GM12878 (cell line): ENCODE results near the gene KRTAP10-5. TPM values are rescaled to one million over a fixed set of nuclear protein-coding genes. Genes with fewer than 3 reads are reported as not detected.

Experiments
- ATAC-seq: fragments of 200-7000 bp; cut with Tn5 transposase; 3 replicates; pipeline ENCODE4 v1.9.1; 2020; ENCODE audit warnings: mild to moderate bottlenecking, moderate library complexity
- BruUV-seq: library from RNA; stranded (reverse); fragments of 400-500 nt; replicated peaks from 2 replicates; lab custom pipeline; 2021; lab: Mats Ljungman, UMichigan
- CTCF ChIA-PET: fragments of 300-600 bp; sonication (Branson Sonifier 250); formaldehyde crosslinking; extraction: SDS; loops from one replicate; lab custom pipeline; 2021; ENCODE audit warnings: inconsistent platforms; lab: Yijun Ruan, JAX
- POLR2A ChIA-PET: fragments of 350-600 bp; formaldehyde crosslinking; extraction: SDS; loops from one replicate; lab custom pipeline; 2021; ENCODE audit warnings: inconsistent platforms; lab: Charles Lee
- RAD21 ChIA-PET: fragments of 300-600 bp; sonication (Branson Sonifier 250); formaldehyde crosslinking; loops from one replicate; lab custom pipeline; 2023; ENCODE audit warnings: antibody characterized with exemption; ENCODE audit not compliant: unreplicated experiment; lab: Charles Lee
- SMC1A ChIA-PET: fragments of 300-600 bp; sonication (Branson Sonifier 250); formaldehyde crosslinking; loops from one replicate; lab custom pipeline; 2023; ENCODE audit not compliant: unreplicated experiment, uncharacterized antibody; lab: Charles Lee
- DNase-seq: peaks from one replicate; pipeline ENCODE4 v3.0.0-alpha.2; 2011; ENCODE audit warnings: low read depth, low spot score
- FAIRE-seq: peaks from 3 replicates; lab custom pipeline; 2011; peaks lifted over from hg19 to GRCh38; lab: Jason Lieb, UNC
- H2AFZ ChIP-seq: 2 replicates; pipeline ENCODE4 v1.6.0; 2011; ENCODE audit warnings: low read depth, low read length, control low read depth; ENCODE audit not compliant: control insufficient read depth
- H3K27ac ChIP-seq: 2 replicates; pipeline ENCODE4 v1.5.1; 2011; ENCODE audit warnings: control low read depth; ENCODE audit not compliant: control insufficient read depth, insufficient read depth
- H3K27me3 ChIP-seq, 2 experiments: replicated peaks in 1 of 2; 2 replicates each; pipeline versions ENCODE4 v1.6.0 to v1.6.1; 2011; ENCODE audit warnings: low read length in 1 of 2; ENCODE audit not compliant: control insufficient read depth in 2 of 2, insufficient read depth in 2 of 2
- H3K36me3 ChIP-seq, 2 experiments: 2 replicates each; pipeline ENCODE4 v1.5.1; 2011; ENCODE audit warnings: low read length in 1 of 2; ENCODE audit not compliant: control insufficient read depth in 2 of 2, insufficient read depth in 2 of 2
- H3K4me1 ChIP-seq: 2 replicates; pipeline ENCODE4 v1.6.1; 2011; ENCODE audit warnings: mild to moderate bottlenecking, low read length, moderate library complexity, mixed read lengths; ENCODE audit not compliant: control insufficient read depth, insufficient read depth
- H3K4me2 ChIP-seq: 2 replicates; pipeline ENCODE4 v1.6.0; 2011; ENCODE audit warnings: control low read depth; ENCODE audit not compliant: control insufficient read depth, insufficient read depth
- H3K4me3 ChIP-seq: fragments of 200-600 bp; sonication (generic); 2 replicates; pipeline ENCODE4 v1.5.1; 2016
- H3K79me2 ChIP-seq: 2 replicates; pipeline ENCODE4 v1.6.0; 2011; ENCODE audit warnings: low read length; ENCODE audit not compliant: control insufficient read depth, insufficient read depth
- H3K9ac ChIP-seq: 2 replicates; pipeline ENCODE4 v1.8.0; 2011; ENCODE audit warnings: low read length, control low read depth, mixed read lengths; ENCODE audit not compliant: control insufficient read depth, insufficient read depth
- H3K9me3 ChIP-seq: replicated peaks from 3 replicates; pipeline ENCODE4 v1.5.1; 2011; ENCODE audit warnings: mild to moderate bottlenecking, low read length; ENCODE audit not compliant: control insufficient read depth, insufficient read depth
- H4K20me1 ChIP-seq: 2 replicates; pipeline ENCODE4 v1.6.0; 2011; ENCODE audit not compliant: control insufficient read depth, insufficient read depth
- BCL3 ChIP-seq: IDR thresholded peaks from 2 replicates; pipeline ENCODE4 v1.6.1; 2011; ENCODE audit warnings: borderline replicate concordance, low read depth, mild to moderate bottlenecking, moderate library complexity, low read length; ENCODE audit not compliant: insufficient read depth, poor library complexity, severe bottlenecking
- BHLHE40 ChIP-seq, 2 experiments: fragments of 450-650 bp in 1 of 2; IDR thresholded peaks; 2 replicates each; pipeline ENCODE4 v1.6.1; 2011 to 2017; ENCODE audit warnings: low read depth in 2 of 2, borderline replicate concordance in 1 of 2, improper control_type of control experiment in 1 of 2, low read length in 1 of 2, mild to moderate bottlenecking in 1 of 2
- EGR1 ChIP-seq, 2 experiments: IDR thresholded peaks; 1 replicate in 1 of 2; 2 replicates in 1 of 2; pipeline ENCODE4 v1.6.1; 2011 to 2012; ENCODE audit warnings: low read depth in 2 of 2, low read length in 2 of 2, borderline replicate concordance in 1 of 2, mild to moderate bottlenecking in 1 of 2, moderate library complexity in 1 of 2
- ELK1 ChIP-seq: IDR thresholded peaks from 2 replicates; pipeline ENCODE4 v1.6.1; 2012; ENCODE audit warnings: low read depth, low read length, improper control_type of control experiment
- EZH2 ChIP-seq: IDR thresholded peaks from 2 replicates; pipeline ENCODE4 v1.6.1; 2012; ENCODE audit warnings: low read depth, mild to moderate bottlenecking, control low read depth, inconsistent platforms, low read length, borderline replicate concordance; ENCODE audit not compliant: control insufficient read depth
- JUND ChIP-seq: IDR thresholded peaks from 2 replicates; pipeline ENCODE4 v1.6.1; 2012; ENCODE audit warnings: low read depth, mild to moderate bottlenecking, low read length, improper control_type of control experiment, moderate library complexity
- PML ChIP-seq: IDR thresholded peaks from 2 replicates; pipeline ENCODE4 v1.6.1; 2012; ENCODE audit warnings: low read length, inconsistent platforms
- SMAD5 ChIP-seq: IDR thresholded peaks from 2 replicates; pipeline ENCODE4 v1.6.1; 2016; ENCODE audit warnings: antibody characterized with exemption, low read depth
- TCF3 ChIP-seq: IDR thresholded peaks from 2 replicates; pipeline ENCODE4 v1.6.1; 2012; ENCODE audit warnings: low read depth, mild to moderate bottlenecking, low read length, borderline replicate concordance; ENCODE audit not compliant: insufficient read depth
- YY1 ChIP-seq: IDR thresholded peaks from 2 replicates; pipeline ENCODE4 v1.6.1; 2011; ENCODE audit warnings: low read depth, mild to moderate bottlenecking, low read length
- WGBS: methylation state at CpG from one replicate; pipeline ENCODE4 v1.1.6; 2016; ENCODE audit warnings: low lambda C conversion rate; ENCODE audit not compliant: insufficient replicate concordance, insufficient coverage; ENCODE audit errors: missing lambda C conversion rate; 5-methylcytosine and 5-hydroxymethylcytosine counted together
- in situ Hi-C: fragments of 300-500 bp; cut with MboI; formaldehyde crosslinking; loops from 9 replicates; pipeline ENCODE4 v1.14.3; 2018; ENCODE audit warnings: mixed read lengths
- intact Hi-C: fragments of 100-400 bp; cut with micrococcal nuclease; formaldehyde crosslinking; loops from one replicate; pipeline ENCODE4 v1.14.2; 2022; ENCODE audit not compliant: unreplicated experiment
- polyA plus RNA-seq, 11 experiments: library from polyadenylated mRNA; depleted of rRNA in 4 of 11; unstranded in 6 of 11; stranded (reverse) in 5 of 11; fragments of >200 nt; fragmentation: Nextera tagmentation in 4 of 11; fragmentation: Illumina TruSeq in 1 of 11; extraction: Ambion mirVana in 4 of 11; extraction: Trizol in 1 of 11; gene quantifications; 1 replicate in 1 of 11; 2 replicates in 10 of 11; pipeline versions ENCODE4 v1.2.1 to v1.2.3, GENCODE V29; 2011 to 2016; ENCODE audit warnings: inconsistent platforms in 2 of 11, missing spikeins in 2 of 11, low read depth in 1 of 11
- total RNA-seq, 4 experiments: library from RNA; depleted of rRNA in 3 of 4; stranded (reverse); fragments of >200 nt in 3 of 4; fragmentation: Illumina TruSeq in 1 of 4; extraction: Trizol in 1 of 4; gene quantifications; 2 replicates each; pipeline versions ENCODE4 v1.2.1 to v1.2.3, GENCODE V29; 2013 to 2021
- TF ChIP-seq, protein P1 (sequence below): IDR thresholded peaks from 2 replicates; pipeline ENCODE4 v1.6.1; 2012; ENCODE audit warnings: mild to moderate bottlenecking, low read depth, low read length

Gene KRTAP10-5
- total and polyA plus RNA-seq, 10 of the 15 experiments (the other 5 are each of a cell fraction or from before 2014, with no cell fraction given): not detected

DNA sequence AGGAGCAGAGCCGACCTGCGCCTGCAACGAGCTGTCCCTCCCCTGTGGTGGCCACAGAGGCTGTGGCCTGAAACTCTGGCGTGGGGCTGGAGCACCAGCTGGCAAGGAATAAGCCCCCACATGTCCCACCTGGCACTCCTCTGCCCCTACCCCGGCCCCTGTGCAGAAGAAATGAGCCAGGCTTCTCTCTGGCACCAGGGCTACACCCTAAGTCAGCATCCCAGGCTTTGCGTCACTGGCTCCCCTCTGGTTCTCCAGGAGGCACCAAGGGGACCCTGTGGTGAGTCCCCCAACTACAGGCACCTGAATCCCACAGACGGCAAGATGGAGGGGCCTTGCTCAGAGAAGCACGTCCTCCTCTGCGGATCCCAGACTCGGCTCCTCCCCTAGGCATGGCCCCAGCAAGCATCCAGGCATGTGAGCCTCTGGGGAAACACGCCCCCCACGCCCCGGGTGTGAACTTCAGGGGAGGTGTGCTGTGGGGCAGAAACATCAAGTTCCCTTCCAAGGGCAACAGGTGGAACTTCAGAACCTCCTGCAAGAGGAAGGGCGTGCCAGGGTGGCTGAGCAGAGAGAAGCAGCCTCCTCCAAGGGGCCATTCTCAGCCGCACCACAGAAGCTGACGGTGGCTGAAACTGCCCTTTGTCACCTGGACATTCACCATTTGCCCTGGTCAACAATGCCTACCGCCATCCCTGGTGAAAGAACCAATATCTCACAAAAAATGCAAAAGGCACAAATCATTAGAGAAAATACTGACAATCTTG lies 22.9 kb upstream of the KRTAP10-5 start:
- no peak overlapping the region for H2AFZ ChIP-seq
- no peak overlapping the region for H3K27ac ChIP-seq
- no peaks in the 10 kb centered on the region for H3K4me1 ChIP-seq
- no peaks in the 10 kb centered on the region; the same call in 2 of the 3 replicates for H3K9me3 ChIP-seq
- ATAC-seq (no peak), FAIRE-seq (no peak)
- H3K36me3 ChIP-seq: no peaks in the 10 kb centered on the region
- no TSS peak for BruUV-seq
- no peak for TF ChIP-seq BCL3
- no peak for TF ChIP-seq JUND
- no peak for TF ChIP-seq EGR1 (IDR thresholded peaks at IDR 0.05; ENCODE audit: borderline replicate concordance in 1 of 2, low read depth in 2 of 2, low read length in 2 of 2)
- no peak for TF ChIP-seq BHLHE40 (IDR thresholded peaks at IDR 0.05; ENCODE audit: borderline replicate concordance in 1 of 2, low read depth in 2 of 2, low read length in 1 of 2)
- no peak for TF ChIP-seq EZH2
- TF ChIP-seq, protein P1, sequence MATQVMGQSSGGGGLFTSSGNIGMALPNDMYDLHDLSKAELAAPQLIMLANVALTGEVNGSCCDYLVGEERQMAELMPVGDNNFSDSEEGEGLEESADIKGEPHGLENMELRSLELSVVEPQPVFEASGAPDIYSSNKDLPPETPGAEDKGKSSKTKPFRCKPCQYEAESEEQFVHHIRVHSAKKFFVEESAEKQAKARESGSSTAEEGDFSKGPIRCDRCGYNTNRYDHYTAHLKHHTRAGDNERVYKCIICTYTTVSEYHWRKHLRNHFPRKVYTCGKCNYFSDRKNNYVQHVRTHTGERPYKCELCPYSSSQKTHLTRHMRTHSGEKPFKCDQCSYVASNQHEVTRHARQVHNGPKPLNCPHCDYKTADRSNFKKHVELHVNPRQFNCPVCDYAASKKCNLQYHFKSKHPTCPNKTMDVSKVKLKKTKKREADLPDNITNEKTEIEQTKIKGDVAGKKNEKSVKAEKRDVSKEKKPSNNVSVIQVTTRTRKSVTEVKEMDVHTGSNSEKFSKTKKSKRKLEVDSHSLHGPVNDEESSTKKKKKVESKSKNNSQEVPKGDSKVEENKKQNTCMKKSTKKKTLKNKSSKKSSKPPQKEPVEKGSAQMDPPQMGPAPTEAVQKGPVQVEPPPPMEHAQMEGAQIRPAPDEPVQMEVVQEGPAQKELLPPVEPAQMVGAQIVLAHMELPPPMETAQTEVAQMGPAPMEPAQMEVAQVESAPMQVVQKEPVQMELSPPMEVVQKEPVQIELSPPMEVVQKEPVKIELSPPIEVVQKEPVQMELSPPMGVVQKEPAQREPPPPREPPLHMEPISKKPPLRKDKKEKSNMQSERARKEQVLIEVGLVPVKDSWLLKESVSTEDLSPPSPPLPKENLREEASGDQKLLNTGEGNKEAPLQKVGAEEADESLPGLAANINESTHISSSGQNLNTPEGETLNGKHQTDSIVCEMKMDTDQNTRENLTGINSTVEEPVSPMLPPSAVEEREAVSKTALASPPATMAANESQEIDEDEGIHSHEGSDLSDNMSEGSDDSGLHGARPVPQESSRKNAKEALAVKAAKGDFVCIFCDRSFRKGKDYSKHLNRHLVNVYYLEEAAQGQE: no peak
- no peak for TF ChIP-seq TCF3
- TF ChIP-seq YY1: no peak
- no peak for TF ChIP-seq SMAD5
- no peak for TF ChIP-seq ELK1
- TF ChIP-seq PML: no peak
- TF ChIP-seq, all 136 proteins: peak for 0
- RAD21 ChIA-PET: no interaction called here
- no peak overlapping the region for H3K9ac ChIP-seq
- no peak overlapping the region for H3K4me2 ChIP-seq
- no peaks in the 10 kb centered on the region for H3K79me2 ChIP-seq
- POLR2A ChIA-PET: no interaction called here
- in situ Hi-C loops (no loop called here), intact Hi-C loops (no loop called here)
- SMC1A ChIA-PET: no interaction called here
- H3K27me3 ChIP-seq: no peaks in the 10 kb centered on the region
- no peak overlapping the region for H3K4me3 ChIP-seq
- 12% methylated on average over 17 of the region's 17 CpGs for WGBS
- no peak for DNase-seq
- CTCF ChIA-PET: no interaction called here
- no peaks in the 10 kb centered on the region for H4K20me1 ChIP-seq
